Activated naive CD8-positive, alpha-beta T cell treated with anti-CD3 and anti-CD28 coated beads for 36 hours (primary cell): ENCODE measurements around the gene TNIK. TPM values are rescaled to one million over a fixed set of nuclear protein-coding genes. Genes with fewer than 3 reads are reported as not detected.
"Not testable (repeated sequence)": the region's sequence is repeated elsewhere in the genome, so short reads cannot be mapped to it uniquely, and the experiment has no call there.

Experiments used
- DNase-seq: peaks from one replicate; pipeline ENCODE4 v3.0.0; 2021
- H3K27ac Mint-ChIP-seq: one replicate; pipeline ENCODE4 v1.8.0; 2022; ENCODE audit warnings: mild to moderate bottlenecking, moderate library complexity, mixed read lengths
- H3K27me3 Mint-ChIP-seq: one replicate; pipeline ENCODE4 v1.8.0; 2022; ENCODE audit warnings: mild to moderate bottlenecking, mixed read lengths
- H3K36me3 Mint-ChIP-seq: one replicate; pipeline ENCODE4 v1.8.0; 2021; ENCODE audit warnings: mild to moderate bottlenecking, mixed read lengths
- H3K4me1 Mint-ChIP-seq: one replicate; pipeline ENCODE4 v1.8.0; 2021; ENCODE audit warnings: mixed read lengths
- H3K4me3 Mint-ChIP-seq: one replicate; pipeline ENCODE4 v1.8.0; 2022; ENCODE audit warnings: mild to moderate bottlenecking, moderate library complexity, mixed read lengths
- H3K9me3 Mint-ChIP-seq: one replicate; pipeline ENCODE4 v1.8.0; 2022; ENCODE audit warnings: mixed read lengths
- total RNA-seq, 2 experiments: library from RNA; stranded (reverse); gene quantifications; one replicate each; pipeline ENCODE4 v1.2.3, GENCODE V29; 2021

Gene TNIK
- total RNA-seq, 2 experiments from 2014 or later = 21.3 to 24.6 TPM

- no peaks in the 10 kb centered on the region for H3K36me3 Mint-ChIP-seq
- peaks cover 47% of the 10 kb centered on the region for H3K4me1 Mint-ChIP-seq
- H3K9me3 Mint-ChIP-seq = no peaks in the 10 kb centered on the region
- no peak for DNase-seq
- peak overlapping the region; percentile 89 for H3K4me3 Mint-ChIP-seq
- no peaks in the 10 kb centered on the region for H3K27me3 Mint-ChIP-seq
- peak overlapping the region; percentile 80 for H3K27ac Mint-ChIP-seq
Measured at GRCh38 chr3:171458864-171459136, 1.4 kb downstream of the TNIK start.

GRCh38 chr3:171458071-171458863 is 1.9 kb downstream of the TNIK start:
- Mint-ChIP-seq H3K36me3 (no peaks in the 10 kb centered on the region), H3K4me1 (peaks cover 47% of the 10 kb centered on the region), H3K4me3 (peak overlapping the region; percentile 89), H3K9me3 (no peaks in the 10 kb centered on the region), H3K27ac (peak overlapping the region; percentile 80), H3K27me3 (no peaks in the 10 kb centered on the region)
- DNase-seq = peak; percentile 45

DNA sequence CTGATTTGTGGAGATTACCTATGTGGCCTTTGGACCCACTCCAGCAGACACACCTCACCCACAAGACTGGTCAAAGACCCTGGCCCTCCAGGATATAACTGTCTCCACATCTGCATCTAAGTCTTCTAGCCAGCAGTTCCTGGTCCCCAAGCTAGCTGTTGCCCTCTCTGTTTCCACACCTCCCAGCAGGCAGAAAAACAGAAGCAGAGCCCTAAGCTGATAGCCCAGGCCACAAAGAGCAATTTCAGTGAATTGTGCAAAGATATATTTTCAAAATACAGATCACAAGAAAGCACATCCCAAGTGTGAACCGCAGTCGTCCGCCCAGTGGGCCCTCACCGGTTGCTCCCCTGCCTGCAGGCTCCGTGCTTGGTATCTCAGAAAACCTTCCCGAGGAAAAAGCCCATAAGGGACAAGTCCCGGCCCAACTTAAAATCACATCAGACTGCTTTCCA is 2.6 kb downstream of the TNIK start:
- Mint-ChIP-seq H3K27ac (peak overlapping the region; percentile 80), H3K27me3 (no peaks in the 10 kb centered on the region), H3K9me3 (no peaks in the 10 kb centered on the region), H3K4me3 (peak overlapping the region; percentile 89), H3K36me3 (no peaks in the 10 kb centered on the region), H3K4me1 (peaks cover 46% of the 10 kb centered on the region)
- DNase-seq = peak; percentile 12

GRCh38 chr3:171456765-171457606 is 3.2 kb downstream of the TNIK start:
- DNase-seq = peak; percentile 25

DNA sequence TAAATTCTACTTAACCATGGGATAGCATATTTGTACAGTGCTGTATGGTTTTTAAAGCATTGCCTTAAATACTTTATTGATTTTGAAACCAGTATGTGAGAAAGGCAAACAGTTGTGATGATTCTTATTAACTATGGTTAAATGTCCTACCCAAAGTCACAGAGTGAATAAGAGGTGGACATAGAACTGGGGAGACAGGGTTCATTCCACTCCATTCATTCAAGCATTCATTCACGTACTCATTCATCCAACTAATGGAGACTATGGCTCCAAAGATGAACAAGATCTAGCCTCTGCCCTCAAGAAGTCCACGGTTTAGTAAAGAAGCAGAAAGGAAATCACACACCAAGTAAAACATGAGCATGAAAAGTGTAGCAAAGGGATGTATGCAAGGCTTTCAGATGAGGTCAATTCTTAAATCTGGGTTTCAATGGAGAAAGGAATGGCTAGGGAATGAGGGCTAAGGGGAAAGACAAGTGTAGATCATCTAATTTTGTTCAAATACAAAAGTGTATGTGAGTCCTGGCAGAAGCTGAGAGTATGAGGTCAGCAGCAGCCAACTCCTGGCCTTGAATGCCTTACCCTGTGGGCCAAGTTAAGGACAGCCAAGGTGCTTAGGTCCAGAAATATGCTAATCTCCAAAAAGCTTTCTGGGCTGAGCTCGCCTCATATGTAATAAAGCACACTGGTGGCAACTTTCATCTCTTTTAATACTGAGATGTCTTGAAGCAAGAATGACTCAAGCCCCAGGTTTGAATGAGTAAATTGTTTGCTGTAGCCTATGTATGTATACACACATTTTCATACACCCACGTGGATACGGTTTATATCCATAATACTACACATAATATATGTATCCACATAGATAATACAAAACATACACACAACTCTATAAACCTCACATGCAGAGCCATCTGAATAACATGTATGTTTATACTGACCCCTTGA is 4.3 kb downstream of the TNIK start:
- Mint-ChIP-seq H3K4me1 (peaks cover 40% of the 10 kb centered on the region), H3K27me3 (no peaks in the 10 kb centered on the region), H3K4me3 (no peak overlapping the region), H3K36me3 (no peaks in the 10 kb centered on the region), H3K27ac (no peak overlapping the region), H3K9me3 (no peaks in the 10 kb centered on the region)
- DNase-seq = no peak

More at GRCh38 chr3:171456765-171457606, 3.2 kb downstream of the TNIK start:
- Mint-ChIP-seq H3K36me3 (no peaks in the 10 kb centered on the region), H3K9me3 (no peaks in the 10 kb centered on the region), H3K4me3 (peak overlapping the region; percentile 89), H3K4me1 (peaks cover 40% of the 10 kb centered on the region), H3K27ac (peak overlapping the region; percentile 80), H3K27me3 (no peaks in the 10 kb centered on the region)

GRCh38 chr3:171454041-171454440 is 6.2 kb downstream of the TNIK start:
- Mint-ChIP-seq H3K36me3 (peaks cover 6% of the 10 kb centered on the region), H3K4me3 (no peak overlapping the region), H3K4me1 (peaks cover 40% of the 10 kb centered on the region), H3K27ac (no peak overlapping the region), H3K9me3 (no peaks in the 10 kb centered on the region), H3K27me3 (no peaks in the 10 kb centered on the region)
- no peak for DNase-seq

GRCh38 chr3:171453180-171453886 is 6.9 kb downstream of the TNIK start:
- Mint-ChIP-seq H3K4me1 (peaks cover 36% of the 10 kb centered on the region), H3K4me3 (no peak overlapping the region), H3K27me3 (no peaks in the 10 kb centered on the region), H3K27ac (no peak overlapping the region), H3K9me3 (no peaks in the 10 kb centered on the region), H3K36me3 (peaks cover 10% of the 10 kb centered on the region)
- DNase-seq = no peak

DNA sequence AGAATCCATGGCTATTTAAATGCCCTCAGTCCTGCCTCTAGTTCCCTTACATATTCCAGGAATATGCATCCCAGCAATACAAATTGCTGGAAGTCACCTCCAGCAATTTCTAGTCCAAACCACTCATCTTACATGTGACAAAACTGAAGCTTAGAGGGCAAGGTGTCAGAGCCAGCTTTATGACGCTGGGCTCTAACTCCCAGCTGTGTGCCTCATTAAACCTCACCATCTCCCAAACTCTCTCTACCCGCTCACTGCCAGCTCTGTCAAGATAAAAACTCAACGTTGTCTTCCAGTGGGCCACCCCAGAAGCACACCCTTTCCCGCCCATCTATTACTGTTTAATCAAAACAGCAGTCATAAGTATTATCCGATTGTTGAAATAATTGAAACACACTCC is 7.9 kb downstream of the TNIK start:
- Mint-ChIP-seq H3K4me3 (no peak overlapping the region), H3K27ac (no peak overlapping the region), H3K36me3 (peaks cover 10% of the 10 kb centered on the region), H3K9me3 (no peaks in the 10 kb centered on the region), H3K27me3 (no peaks in the 10 kb centered on the region), H3K4me1 (peaks cover 30% of the 10 kb centered on the region)
- DNase-seq = no peak

GRCh38 chr3:171451915-171452314 is 8.3 kb downstream of the TNIK start:
- H3K9me3 Mint-ChIP-seq = no peaks in the 10 kb centered on the region
- no peak for DNase-seq
- H3K4me1 Mint-ChIP-seq = peaks cover 26% of the 10 kb centered on the region
- peaks cover 10% of the 10 kb centered on the region for H3K36me3 Mint-ChIP-seq
- H3K27ac Mint-ChIP-seq = no peak overlapping the region
- no peaks in the 10 kb centered on the region for H3K27me3 Mint-ChIP-seq
- H3K4me3 Mint-ChIP-seq = no peak overlapping the region

- H3K4me3 Mint-ChIP-seq, DNase-seq, H3K27me3 Mint-ChIP-seq, H3K9me3 Mint-ChIP-seq, H3K27ac Mint-ChIP-seq: not testable (repeated sequence)
- Mint-ChIP-seq H3K36me3 (peaks cover 16% of the 10 kb centered on the region), H3K4me1 (peaks cover 41% of the 10 kb centered on the region)
Measured at GRCh38 chr3:171447579-171447891, 12.7 kb downstream of the TNIK start.

DNA sequence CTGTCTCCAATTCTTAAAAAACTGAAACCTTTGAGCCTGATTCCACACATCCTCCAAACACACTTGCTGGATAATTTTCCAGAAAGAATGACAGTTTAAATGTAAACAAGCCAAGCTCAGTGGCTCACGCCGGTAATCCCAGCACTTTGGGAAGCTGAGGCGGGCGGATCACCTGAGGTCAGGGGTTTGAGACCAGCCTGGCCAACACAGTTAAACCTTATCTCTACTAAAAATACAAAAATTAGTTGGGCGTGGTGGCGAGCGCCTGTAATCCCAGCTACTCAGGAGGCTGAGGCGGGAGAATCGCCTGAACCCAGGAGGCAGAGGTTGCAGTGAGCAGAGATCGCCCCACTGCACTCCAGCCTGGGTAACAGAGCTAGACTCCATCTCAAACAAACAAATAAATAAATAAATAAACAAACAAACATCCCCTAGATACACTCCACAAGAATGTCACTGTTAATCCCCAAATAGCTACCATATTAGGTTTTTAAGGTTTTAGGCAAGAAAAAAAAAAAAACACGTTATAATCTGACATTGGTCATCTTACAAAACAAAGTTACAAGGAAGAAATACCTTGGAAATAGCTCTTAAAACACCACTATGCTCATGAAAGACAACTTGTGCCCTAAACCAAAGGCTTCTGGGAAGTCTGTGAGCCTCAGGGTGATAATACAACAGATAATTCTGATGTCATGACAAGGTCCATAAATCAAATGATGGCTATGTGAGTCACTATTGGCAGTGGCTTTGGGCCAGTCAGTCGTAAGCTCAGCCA is 13.2 kb downstream of the TNIK start:
- no peak overlapping the region for H3K4me3 Mint-ChIP-seq
- DNase-seq = no peak
- no peaks in the 10 kb centered on the region for H3K9me3 Mint-ChIP-seq
- H3K36me3 Mint-ChIP-seq = peaks cover 16% of the 10 kb centered on the region
- no peaks in the 10 kb centered on the region for H3K27me3 Mint-ChIP-seq
- no peak overlapping the region for H3K27ac Mint-ChIP-seq
- H3K4me1 Mint-ChIP-seq = peaks cover 46% of the 10 kb centered on the region

- no peak overlapping the region for H3K4me3 Mint-ChIP-seq
- no peak overlapping the region for H3K27ac Mint-ChIP-seq
- peaks cover 16% of the 10 kb centered on the region for H3K36me3 Mint-ChIP-seq
- H3K27me3 Mint-ChIP-seq = no peaks in the 10 kb centered on the region
- no peak for DNase-seq
- no peaks in the 10 kb centered on the region for H3K9me3 Mint-ChIP-seq
- H3K4me1 Mint-ChIP-seq = peaks cover 48% of the 10 kb centered on the region
Measured at GRCh38 chr3:171446301-171446700, 13.9 kb downstream of the TNIK start.

DNA sequence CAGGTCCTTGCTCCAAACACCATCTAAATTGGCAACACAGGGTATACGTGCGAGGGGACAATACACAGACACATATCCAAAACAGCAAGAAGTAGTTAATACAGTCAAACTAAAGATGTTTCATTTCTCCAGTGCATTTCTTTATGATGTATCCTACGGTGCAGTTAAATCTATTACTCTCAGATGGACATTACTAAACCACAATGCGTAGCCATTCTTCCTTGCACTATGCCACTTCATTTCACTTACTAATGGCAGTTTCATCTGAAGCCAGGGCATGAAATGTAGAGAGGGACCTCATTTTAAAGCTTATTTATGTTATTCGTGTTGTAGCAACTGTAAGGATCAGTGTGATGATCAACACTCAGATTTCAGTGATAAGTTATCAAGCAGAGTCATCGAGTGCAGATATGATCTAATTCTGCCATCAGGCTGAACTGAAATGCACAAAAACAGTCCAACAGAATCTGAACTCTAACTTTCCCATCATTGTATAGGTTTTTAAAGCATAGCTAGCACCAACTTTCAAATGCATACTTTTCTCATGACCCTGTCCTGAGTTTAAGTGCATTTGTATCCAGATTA is 14.5 kb downstream of the TNIK start:
- H3K27me3 Mint-ChIP-seq = no peaks in the 10 kb centered on the region
- H3K27ac Mint-ChIP-seq = no peak overlapping the region
- DNase-seq = no peak
- H3K9me3 Mint-ChIP-seq = no peaks in the 10 kb centered on the region
- H3K4me1 Mint-ChIP-seq = peaks cover 48% of the 10 kb centered on the region
- H3K4me3 Mint-ChIP-seq = no peak overlapping the region
- peaks cover 16% of the 10 kb centered on the region for H3K36me3 Mint-ChIP-seq
